Liver (tissue), 9 donors: Measurements from ENCODE around the gene ENDOU. TPM values are rescaled to one million over a fixed set of nuclear protein-coding genes. Genes with fewer than 3 reads are reported as not detected.

ENCODE experiments used
- DNase-seq: peaks from one replicate; pipeline ENCODE4 v3.0.0-alpha.2; 2017; ENCODE audit warnings: low spot score
- H3K27ac ChIP-seq, 2 donors: one replicate each; pipeline ENCODE4 v1.7.0; 2013; ENCODE audit warnings: inconsistent platforms in 2 of 2, low read length in 2 of 2, control low read depth in 1 of 2, low read depth in 1 of 2, mild to moderate bottlenecking in 1 of 2
- H3K27me3 ChIP-seq, 4 donors: one replicate each; pipeline versions ENCODE4 v1.6.1 to v1.7.0; 2013; ENCODE audit warnings: low read length in 3 of 4, inconsistent platforms in 1 of 4, mild to moderate bottlenecking in 1 of 4, moderate library complexity in 1 of 4; ENCODE audit not compliant: control insufficient read depth in 4 of 4, insufficient read depth in 4 of 4
- H3K36me3 ChIP-seq, 4 donors: one replicate each; pipeline versions ENCODE4 v1.6.1 to v1.7.0; 2013; ENCODE audit warnings: low read length in 3 of 4, mild to moderate bottlenecking in 3 of 4, low read depth in 1 of 4, moderate library complexity in 1 of 4; ENCODE audit not compliant: control insufficient read depth in 4 of 4, insufficient read depth in 3 of 4
- H3K4me1 ChIP-seq, 4 donors: one replicate each; pipeline versions ENCODE4 v1.6.1 to v1.7.0; 2013; ENCODE audit warnings: low read length in 3 of 4, mild to moderate bottlenecking in 3 of 4, moderate library complexity in 1 of 4; ENCODE audit not compliant: control insufficient read depth in 4 of 4, insufficient read depth in 4 of 4
- H3K4me3 ChIP-seq, 3 donors: one replicate each; pipeline versions ENCODE4 v1.6.1 to v1.7.0; 2013; ENCODE audit warnings: low read length in 3 of 3, control low read depth in 1 of 3, low read depth in 1 of 3, mild to moderate bottlenecking in 1 of 3
- H3K9ac ChIP-seq, 2 donors: one replicate each; pipeline ENCODE4 v1.7.0; 2013; ENCODE audit warnings: low read length in 2 of 2, mild to moderate bottlenecking in 2 of 2, moderate library complexity in 2 of 2, control low read depth in 1 of 2, low read depth in 1 of 2
- H3K9me3 ChIP-seq, 4 donors: one replicate each; pipeline versions ENCODE4 v1.6.1 to v1.7.0; 2013; ENCODE audit warnings: low read length in 3 of 4; ENCODE audit not compliant: control insufficient read depth in 4 of 4
- ATF3 ChIP-seq: IDR thresholded peaks from 2 replicates; pipeline ENCODE4 v1.6.1; 2016; ENCODE audit warnings: antibody characterized with exemption
- CTCF ChIP-seq: fragments of 150-350 bp; IDR thresholded peaks from 2 replicates; pipeline ENCODE4 v1.5.1; 2017; ENCODE audit warnings: improper control_type of control experiment, low read depth, low read length; ENCODE audit not compliant: missing input control
- EGR1 ChIP-seq, 2 donors: IDR thresholded peaks; 2 replicates each; pipeline ENCODE4 v1.6.1; 2016 to 2018; ENCODE audit warnings: antibody characterized with exemption in 2 of 2, low read depth in 2 of 2
- FOXA1 ChIP-seq: IDR thresholded peaks from 2 replicates; pipeline ENCODE4 v1.6.1; 2016; ENCODE audit warnings: antibody characterized with exemption
- FOXA2 ChIP-seq: IDR thresholded peaks from 2 replicates; pipeline ENCODE4 v1.6.1; 2016; ENCODE audit warnings: antibody characterized with exemption
- GABPA ChIP-seq, 2 donors: IDR thresholded peaks in 1 of 2; conservative IDR thresholded peaks in 1 of 2; 2 replicates each; pipeline ENCODE4 v1.6.1; 2016; ENCODE audit warnings: antibody characterized with exemption in 2 of 2, mild to moderate bottlenecking in 1 of 2, moderate library complexity in 1 of 2
- HNF4A ChIP-seq, 2 donors: conservative IDR thresholded peaks; 2 replicates each; pipeline ENCODE4 v1.6.1; 2016; ENCODE audit warnings: antibody characterized with exemption in 2 of 2, mild to moderate bottlenecking in 2 of 2
- HNF4G ChIP-seq: IDR thresholded peaks from 2 replicates; pipeline ENCODE4 v1.6.1; 2016; ENCODE audit warnings: antibody characterized with exemption
- JUND ChIP-seq, 2 donors: IDR thresholded peaks; 2 replicates each; pipeline ENCODE4 v1.6.1; 2016; ENCODE audit warnings: antibody characterized with exemption in 2 of 2
- MAX ChIP-seq: IDR thresholded peaks from 2 replicates; pipeline ENCODE4 v1.6.1; 2016; ENCODE audit warnings: antibody characterized with exemption
- NR2F2 ChIP-seq: IDR thresholded peaks from 2 replicates; pipeline ENCODE4 v1.6.1; 2016; ENCODE audit warnings: antibody characterized with exemption
- RAD21 ChIP-seq, 2 donors: IDR thresholded peaks; 2 replicates each; pipeline ENCODE4 v1.6.1; 2016; ENCODE audit warnings: antibody characterized with exemption in 2 of 2, mild to moderate bottlenecking in 2 of 2
- REST ChIP-seq: IDR thresholded peaks from 2 replicates; pipeline ENCODE4 v1.6.1; 2016; ENCODE audit warnings: antibody characterized with exemption, mild to moderate bottlenecking
- RXRA ChIP-seq, 2 donors: IDR thresholded peaks; 2 replicates each; pipeline ENCODE4 v1.6.1; 2017 to 2018; ENCODE audit warnings: antibody characterized with exemption in 2 of 2, mild to moderate bottlenecking in 1 of 2
- SP1 ChIP-seq: IDR thresholded peaks from 2 replicates; pipeline ENCODE4 v1.6.1; 2018; ENCODE audit warnings: antibody characterized with exemption, mild to moderate bottlenecking
- TAF1 ChIP-seq: conservative IDR thresholded peaks from 2 replicates; pipeline ENCODE4 v1.6.1; 2016; ENCODE audit warnings: antibody characterized with exemption, mild to moderate bottlenecking
- YY1 ChIP-seq: IDR thresholded peaks from 2 replicates; pipeline ENCODE4 v1.6.1; 2016; ENCODE audit warnings: antibody characterized with exemption, mild to moderate bottlenecking
- ZBTB33 ChIP-seq: IDR thresholded peaks from 2 replicates; pipeline ENCODE4 v1.6.1; 2016; ENCODE audit warnings: antibody characterized with exemption
- whole genome bisulfite sequencing: extraction: QIAGEN DNeasy Blood & Tissue Kit; methylation state at CpG from one replicate; pipeline ENCODE4 v1.1.7; 2013; 5-methylcytosine and 5-hydroxymethylcytosine counted together
- polyA plus RNA-seq, 2 donors: library from polyadenylated mRNA; stranded (reverse) in 1 of 2; unstranded in 1 of 2; fragments of 200-250 nt in 1 of 2; fragments of >200 nt in 1 of 2; fragmentation: Nextera tagmentation in 1 of 2; extraction: Ambion mirVana in 1 of 2; gene quantifications; one replicate each; pipeline versions ENCODE4 v1.2.1 to v1.2.3, GENCODE V29; 2013 to 2015
- total RNA-seq, 2 donors: library from RNA; depleted of rRNA; stranded (reverse); fragments of >200 nt; gene quantifications; one replicate each; pipeline ENCODE4 v1.2.3, GENCODE V29; 2014
- donor health status: healthy.
- donor health status: healthy.
- donor health status: healthy.
- donor health status: healthy.
- donor health status: healthy.

ENDOU gene
- under 1 TPM in 1 of 2 donors, not detected in 1; 0.25 TPM for total RNA-seq
- not detected for polyA plus RNA-seq

- Histone ChIP-seq H3K4me3 (no peak within 1 kb of the TSS), H3K9me3 (no peaks in the 10 kb centered on the region), H3K27me3 (no peaks in the 10 kb centered on the region), H3K9ac (no peak within 1 kb of the TSS), H3K4me1 (peaks cover 0 to 17% (median 8%) of the 10 kb centered on the region in 4 donors), H3K36me3 (peaks cover 0 to 2% (median 1%) of the 10 kb centered on the region in 4 donors), H3K27ac (no peak within 1 kb of the TSS)
- 97% methylated on average over 8 of the region's 8 CpGs for WGBS
- TF ChIP-seq GABPA (IDR thresholded peaks at IDR 0.05 in 1 of 2, conservative IDR thresholded peaks at IDR 0.05 in 1 of 2) (no peak), HNF4A (conservative IDR thresholded peaks at IDR 0.05) (no peak), CTCF (no peak), TAF1 (no peak), JUND (IDR thresholded peaks at IDR 0.05) (no peak), FOXA2 (no peak), ATF3 (no peak), ZBTB33 (no peak), SP1 (no peak), REST (no peak), RXRA (IDR thresholded peaks at IDR 0.05) (no peak), RAD21 (IDR thresholded peaks at IDR 0.05) (no peak), HNF4G (no peak), NR2F2 (no peak), MAX (no peak), EGR1 (IDR thresholded peaks at IDR 0.05; ENCODE audit: low read depth in 2 of 2) (no peak), YY1 (no peak), FOXA1 (no peak)
- DNase-seq: no peak
Observed at GRCh38 chr12:47725091-47725772, at the start of gene ENDOU. ENDOU (minus strand) TSS chr12:47725490; CDS start chr12:47725413, 77 bp downstream.
